ENCODE measurements around the gene INTS6.
A peak's percentile ranks its signal among the peaks of the same experiment; 100 is the strongest.

The INTS6 gene

GRCh38 chr13:51317262-51317661 is 135.6 kb downstream of the INTS6 start:
- DNase-seq (ENCODE audit: low read depth): peak; percentile 19

GRCh38 chr13:51313619-51314018 is 139.2 kb downstream of the INTS6 start:
- DNase-seq (ENCODE audit: low read depth): no peak

GRCh38 chr13:51311957-51312520 is 140.8 kb downstream of the INTS6 start:
- no peak for DNase-seq (ENCODE audit: low read depth)
